Stimulated activated CD8-positive, alpha-beta memory T cell treated with anti-CD3 and anti-CD28 coated beads, Interleukin-12 subunit alpha, Interleukin-12 subunit beta, amount 100 ng/mL, for 4 hours (primary cell): ENCODE data around the gene QPCTL.
"Not testable (repeated sequence)": the region's sequence is repeated elsewhere in the genome, so short reads cannot be mapped to it uniquely, and the experiment has no call there.

ENCODE experiments used
- DNase-seq: peaks from one replicate; pipeline ENCODE4 v3.0.0-alpha.2; 2020; ENCODE audit warnings: low read depth

Gene QPCTL

GRCh38 chr19:45676851-45677263, 15.6 kb upstream of the QPCTL start:
- peak; percentile 67 for DNase-seq

- DNase-seq, result peak; percentile 64
Measured at GRCh38 chr19:45677351-45678230, 14.9 kb upstream of the QPCTL start.

DNA sequence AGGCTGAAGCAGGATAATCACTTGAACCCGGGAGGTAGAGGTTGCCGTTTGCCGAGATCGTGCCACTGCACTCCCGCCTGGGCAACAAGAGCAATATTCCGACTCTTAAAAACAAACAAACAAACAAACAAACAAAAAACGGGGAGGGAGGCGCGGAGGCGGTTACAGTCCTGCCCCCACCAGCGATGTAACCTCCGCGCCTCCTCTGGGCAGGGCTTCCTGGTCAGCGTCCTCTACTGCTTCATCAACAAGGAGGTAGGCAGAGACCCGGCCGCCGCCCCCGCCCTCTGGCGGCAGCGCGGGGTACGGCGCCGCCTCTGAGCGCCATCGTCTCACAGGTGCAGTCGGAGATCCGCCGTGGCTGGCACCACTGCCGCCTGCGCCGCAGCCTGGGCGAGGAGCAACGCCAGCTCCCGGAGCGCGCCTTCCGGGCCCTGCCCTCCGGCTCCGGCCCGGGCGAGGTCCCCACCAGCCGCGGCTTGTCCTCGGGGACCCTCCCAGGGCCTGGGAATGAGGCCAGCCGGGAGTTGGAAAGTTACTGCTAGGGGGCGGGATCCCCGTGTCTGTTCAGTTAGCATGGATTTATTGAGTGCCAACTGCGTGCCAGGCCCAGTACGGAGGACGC, 11.0 kb upstream of the QPCTL start:
- peak; percentile 76 for DNase-seq

GRCh38 chr19:45682117-45682516, 10.3 kb upstream of the QPCTL start:
- no peak for DNase-seq

- no peak for DNase-seq
Measured at GRCh38 chr19:45682908-45683307, 9.6 kb upstream of the QPCTL start.

GRCh38 chr19:45685045-45685444, 7.4 kb upstream of the QPCTL start:
- not testable (repeated sequence) for DNase-seq

DNA sequence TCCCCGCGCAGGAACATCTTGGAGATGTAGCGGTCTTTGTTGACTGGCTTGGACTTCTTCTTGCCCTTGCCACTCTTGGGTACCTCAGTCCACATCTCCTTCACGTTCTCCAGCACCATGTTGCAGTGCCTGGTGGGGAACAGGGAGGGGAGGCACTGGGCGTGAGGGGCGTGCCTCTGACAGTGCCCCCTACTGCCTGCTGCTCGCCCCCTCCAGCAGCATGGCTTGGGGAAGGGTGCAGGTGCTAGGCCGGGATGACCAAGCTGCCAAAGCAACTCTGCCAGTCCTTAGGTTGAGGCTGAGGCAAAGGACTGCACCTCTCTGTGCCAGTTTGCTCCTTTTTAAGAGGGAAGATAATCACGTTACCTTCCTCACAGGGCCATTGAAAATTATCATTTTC, 4.9 kb upstream of the QPCTL start:
- DNase-seq, result no peak

DNA sequence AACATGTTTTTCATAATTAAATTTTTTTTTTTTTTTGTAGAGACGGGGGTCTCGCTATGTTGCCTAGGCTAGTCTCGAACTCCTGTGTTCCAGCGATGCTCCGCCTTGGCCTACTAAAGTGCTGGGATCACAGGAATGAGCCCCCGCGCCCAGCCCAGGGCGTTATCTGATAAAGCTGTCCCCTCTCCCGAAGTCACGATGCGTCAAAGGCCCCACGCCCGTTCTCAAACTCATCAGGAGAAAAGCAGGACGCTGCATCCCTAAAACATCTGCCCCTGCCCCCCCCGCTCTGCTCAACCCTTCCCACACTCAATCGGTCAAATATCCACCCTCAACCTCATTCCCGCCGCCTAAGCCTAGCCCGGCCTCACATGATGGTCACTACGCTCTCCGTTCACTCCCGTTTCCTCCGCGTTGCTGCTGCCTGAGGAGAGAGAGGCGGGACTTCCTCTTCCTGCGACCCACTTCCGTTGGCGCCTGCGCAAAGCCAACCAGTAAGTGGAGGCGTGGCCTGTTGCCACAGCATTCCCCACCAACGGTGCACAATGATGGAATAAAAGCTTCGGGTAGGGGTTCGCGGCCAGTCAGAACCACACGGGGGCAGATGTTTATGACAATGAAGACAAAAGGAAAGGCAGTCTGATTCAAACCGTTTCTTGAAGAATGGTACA, 815 bp upstream of the QPCTL start, which contains the start of gene SNRPD2:
Gene SNRPD2 (minus strand): TSS at position 438 of the 671 bp plus-strand sequence. CDS start 65 bp downstream, at position 373.
- DNase-seq, result peak; percentile 88

DNA sequence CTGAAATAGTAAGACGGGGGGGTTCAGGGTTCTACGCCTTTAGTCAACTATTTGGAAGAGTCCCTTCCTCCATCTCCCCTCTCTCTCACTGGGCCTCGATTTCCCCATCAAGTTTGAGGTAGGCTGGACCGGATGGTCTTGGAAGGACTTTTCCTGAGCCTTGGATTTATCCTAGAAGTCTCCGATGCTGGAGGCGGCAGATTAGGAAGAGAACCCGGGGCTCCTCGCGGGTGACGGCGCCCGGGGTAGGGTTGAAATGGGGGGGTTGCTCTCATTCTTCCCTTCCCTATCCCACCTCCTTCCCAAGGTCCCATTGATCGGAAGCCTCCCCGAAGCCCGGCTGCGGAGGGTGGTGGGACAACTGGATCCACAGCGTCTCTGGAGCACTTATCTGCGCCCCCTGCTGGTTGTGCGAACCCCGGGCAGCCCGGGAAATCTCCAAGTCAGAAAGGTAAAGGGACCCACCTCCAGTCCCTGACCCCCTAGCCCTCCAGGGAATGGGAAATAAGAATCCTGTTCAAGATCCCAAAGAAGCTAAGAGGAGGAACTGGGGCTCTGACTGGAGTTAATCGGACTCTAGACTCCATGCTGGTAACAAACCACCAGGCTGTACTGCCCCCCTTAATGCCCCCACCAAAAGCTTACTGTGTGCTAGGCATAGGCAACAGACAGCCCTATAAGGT, 781 bp downstream of the QPCTL start:
- DNase-seq, result peak; percentile 56

DNA sequence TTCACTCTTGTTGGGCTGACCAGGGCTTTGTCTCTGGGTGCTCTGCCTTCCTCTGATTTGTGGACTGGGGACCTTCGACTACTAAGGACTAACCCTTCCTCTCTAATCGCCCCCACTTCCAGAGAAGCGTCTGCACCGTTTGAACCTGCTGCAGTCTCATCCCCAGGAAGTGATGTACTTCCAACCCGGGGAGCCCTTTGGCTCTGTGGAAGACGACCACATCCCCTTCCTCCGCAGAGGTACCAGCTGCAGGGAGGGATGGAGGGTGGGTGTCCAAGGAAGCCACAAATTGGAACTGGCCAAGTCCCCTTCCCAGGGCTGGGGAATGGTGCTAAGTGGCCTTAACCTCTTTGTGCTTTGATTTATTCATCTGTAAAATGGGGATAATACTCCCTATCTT, 9.2 kb downstream of the QPCTL start:
- DNase-seq, result no peak

- DNase-seq, result no peak
Measured at GRCh38 chr19:45705115-45705514, 12.6 kb downstream of the QPCTL start.

DNA sequence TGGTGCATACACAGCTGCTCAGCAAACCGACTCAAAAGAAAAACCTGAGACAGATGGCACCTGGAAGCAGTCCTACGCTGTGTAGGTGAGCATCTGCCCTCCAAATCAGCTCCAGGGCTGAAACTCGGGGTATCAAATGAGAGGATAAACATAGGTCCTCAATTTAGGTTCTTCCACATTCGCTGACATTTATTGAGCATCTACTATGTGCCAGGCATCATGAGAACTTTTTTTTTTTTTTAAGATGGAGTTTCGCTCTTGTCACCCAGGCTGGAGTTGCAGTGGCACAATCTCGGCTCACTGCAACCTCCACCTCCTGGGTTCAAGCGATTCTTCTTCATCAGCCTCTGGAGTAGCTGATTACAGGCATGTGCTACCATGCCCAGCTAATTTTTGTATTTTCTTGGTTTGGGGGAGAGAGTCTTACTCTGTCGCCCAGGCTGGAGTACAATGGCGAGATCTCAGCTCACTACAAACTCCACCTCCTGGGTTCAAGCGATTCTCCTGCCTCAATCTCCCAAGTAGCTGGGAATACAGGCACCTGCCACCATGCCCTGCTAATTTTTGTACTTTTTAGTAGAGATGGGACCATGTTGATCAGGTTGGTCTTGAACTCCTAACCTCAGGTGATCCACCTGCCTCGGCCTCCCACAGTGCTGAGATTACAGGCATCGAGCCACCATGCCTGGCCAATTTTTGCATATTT, 13.4 kb downstream of the QPCTL start:
- no peak for DNase-seq

- no peak for DNase-seq
Measured at GRCh38 chr19:45710356-45711130, 18.1 kb downstream of the QPCTL start.

DNA sequence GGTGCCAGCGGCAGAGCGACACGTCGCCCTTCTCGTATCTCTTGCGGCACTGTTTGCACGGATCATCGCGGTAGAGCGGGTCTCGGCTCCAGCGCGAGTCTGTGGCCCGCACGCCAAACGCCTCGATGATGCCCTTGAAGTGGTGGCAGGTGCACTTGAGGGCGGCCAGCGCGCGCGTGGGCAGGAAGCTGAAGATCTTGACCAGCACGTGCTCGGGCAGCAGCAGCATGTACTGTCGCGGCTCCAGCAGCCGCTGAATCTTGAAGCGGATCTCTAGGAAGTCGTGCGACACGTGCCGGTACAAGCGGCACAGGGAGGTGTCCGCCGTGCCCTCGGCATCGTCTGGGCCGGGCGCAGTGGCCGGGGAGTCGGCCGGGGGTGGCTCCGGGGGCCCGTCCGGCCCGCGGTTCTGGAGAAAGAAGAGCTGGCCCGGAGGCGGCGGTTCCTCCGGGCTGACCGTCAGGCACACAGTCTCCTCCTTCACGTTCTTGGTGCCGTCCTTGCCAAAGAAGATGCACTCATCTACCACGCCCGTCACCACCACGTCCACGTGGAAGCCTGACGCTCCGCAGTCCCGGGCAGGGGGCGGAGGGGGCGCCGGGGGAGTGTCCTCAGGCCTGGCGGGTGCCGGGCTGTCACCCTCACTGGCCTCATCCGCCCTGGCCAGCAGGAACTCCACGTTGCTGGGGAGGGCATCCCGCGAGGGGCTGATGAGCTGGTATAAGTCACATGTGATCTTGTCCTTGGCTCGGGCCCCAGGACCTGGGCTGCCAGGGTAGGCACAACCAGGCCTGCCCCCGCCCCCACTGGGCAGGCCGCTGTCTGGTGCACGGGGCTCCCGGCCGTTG, 19.6 kb downstream of the QPCTL start:
- no peak for DNase-seq

- DNase-seq, result no peak
Measured at GRCh38 chr19:45712699-45713067, 20.2 kb downstream of the QPCTL start.

GRCh38 chr19:45713141-45713540, 20.7 kb downstream of the QPCTL start:
- DNase-seq, result no peak

- DNase-seq, result no peak
Measured at GRCh38 chr19:45715139-45715538, 22.7 kb downstream of the QPCTL start.

DNA sequence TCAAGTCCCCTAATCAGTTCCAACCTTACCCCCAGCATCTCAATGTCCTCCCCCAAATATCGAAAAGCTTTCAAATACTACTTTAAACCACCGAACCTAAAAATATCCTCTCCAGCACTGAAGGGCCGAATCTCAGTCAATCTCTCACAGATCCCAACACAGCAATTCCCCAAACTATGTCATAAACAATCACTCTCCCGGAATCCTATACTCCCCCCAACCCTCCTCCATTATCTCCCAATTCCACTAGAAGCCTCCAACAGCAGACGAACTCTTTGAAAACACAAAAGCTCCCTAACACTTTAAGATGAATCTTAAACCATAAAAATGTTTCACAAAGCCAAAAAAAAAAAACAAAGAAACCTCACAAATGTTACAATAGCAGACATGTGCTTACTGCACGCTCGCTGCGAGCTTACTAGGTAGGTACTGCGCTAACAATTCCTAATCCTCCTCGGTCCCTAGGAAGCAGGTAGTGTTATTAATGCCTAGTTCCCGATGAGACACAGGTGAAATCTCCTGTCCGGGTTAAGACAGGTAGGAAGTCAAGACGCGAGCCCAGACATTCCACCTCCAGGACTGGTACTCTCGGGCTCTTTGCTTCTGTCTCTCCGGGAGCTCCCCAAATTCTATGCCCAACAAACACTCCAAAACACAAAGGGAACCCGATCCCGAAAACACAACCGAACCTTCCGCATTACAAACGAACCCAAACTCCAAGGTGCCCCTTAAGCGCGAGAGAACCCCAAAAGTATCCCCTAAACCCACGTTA, 24.1 kb downstream of the QPCTL start:
- DNase-seq, result no peak
